ENCODE measurements around the gene SERPINE1. TPM values are rescaled to one million over a fixed set of nuclear protein-coding genes. Genes with fewer than 3 reads are reported as not detected.
"Not testable (repeated sequence)": the region's sequence is repeated elsewhere in the genome, so short reads cannot be mapped to it uniquely, and the experiment has no call there.

The SERPINE1 gene
- total RNA-seq, 1 donor from 2014 or later, result 27.5 TPM

DNA sequence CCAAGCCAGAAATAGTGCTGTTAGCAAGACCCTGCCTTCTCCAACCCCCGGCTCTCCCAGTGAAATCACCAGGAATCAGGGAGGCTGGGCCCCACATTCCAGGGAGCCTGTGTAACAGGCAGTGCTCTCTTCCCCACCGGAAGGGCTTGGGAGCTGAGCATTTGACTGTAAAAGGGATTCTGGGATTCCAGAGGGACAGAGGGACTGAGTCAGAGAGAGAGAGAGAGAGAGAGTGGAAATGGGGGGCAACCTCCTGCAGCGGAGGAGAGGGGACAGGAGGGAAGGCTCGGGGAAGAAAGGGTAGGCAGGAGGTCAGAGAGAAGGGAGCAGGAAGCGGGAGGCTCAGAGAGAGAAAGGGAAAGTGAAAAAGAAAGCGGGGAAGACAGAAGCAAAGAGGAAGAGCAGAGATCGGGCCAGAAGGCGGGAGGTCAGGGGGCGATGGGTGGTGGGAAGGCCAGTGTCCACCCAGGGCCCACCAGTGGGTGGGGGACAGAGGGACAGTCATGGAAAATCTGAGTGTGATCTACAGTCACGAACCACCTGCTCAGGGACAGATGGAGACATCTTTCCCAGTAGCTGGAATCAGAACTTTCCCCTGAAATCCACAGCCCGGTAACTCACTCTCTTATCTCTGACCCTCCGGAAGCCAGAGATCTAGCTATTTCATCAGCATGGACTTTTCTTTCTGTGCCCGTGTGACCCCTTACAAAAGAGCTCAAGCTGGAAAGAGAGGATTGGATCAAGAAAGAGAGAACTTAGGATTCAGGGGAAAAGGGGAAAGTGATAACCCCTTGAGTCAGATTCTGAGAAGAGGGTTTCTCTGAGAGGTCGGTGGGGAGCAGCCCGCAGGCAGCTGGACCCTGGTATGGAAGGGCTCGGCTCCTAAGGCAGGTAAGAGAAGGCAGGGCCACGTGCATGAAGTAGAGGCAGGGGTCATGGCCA lies 4.6 kb upstream of the SERPINE1 start:
- peak; percentile 68 for DNase-seq (ENCODE audit: low spot score)
- ATAC-seq, result peak; percentile 29

DNA sequence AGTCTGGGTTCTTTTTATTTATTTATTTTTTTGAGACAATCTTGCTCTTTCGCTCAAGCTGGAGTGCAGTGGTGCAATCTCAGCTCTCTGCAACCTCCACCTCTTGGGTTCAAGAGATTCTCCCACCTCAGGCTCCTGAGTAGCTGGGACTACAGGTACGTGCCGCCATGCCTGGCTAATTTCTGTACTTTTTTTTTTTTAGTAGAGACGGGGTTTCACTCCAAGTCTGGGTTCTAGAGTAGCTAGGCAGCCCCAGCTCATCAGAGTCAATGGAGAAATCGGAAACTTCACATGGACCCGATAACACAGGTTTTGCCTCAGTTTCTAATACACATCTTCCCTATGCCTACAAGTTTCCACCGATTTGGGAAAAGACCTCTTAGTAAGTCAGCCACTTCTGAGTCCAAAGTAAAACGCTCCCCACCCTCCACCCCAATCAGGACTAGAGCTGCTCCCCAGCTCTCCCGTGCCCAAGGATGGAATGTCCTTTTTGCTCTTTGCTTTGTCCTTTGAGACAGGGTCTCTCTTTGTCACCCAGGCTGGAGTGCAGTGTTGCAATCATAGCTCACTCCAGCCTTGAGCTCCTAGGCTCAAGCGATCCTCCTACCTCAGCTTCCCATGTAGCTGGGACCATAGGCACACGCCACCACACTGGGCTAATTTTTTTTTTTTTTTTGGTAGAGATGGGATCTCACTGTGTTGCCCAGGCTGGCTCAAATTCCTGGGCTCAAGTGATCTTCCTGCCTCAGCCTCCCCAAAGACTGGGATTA lies 3.8 kb upstream of the SERPINE1 start:
- DNase-seq (ENCODE audit: low spot score) (no peak), ATAC-seq (no peak)

- ATAC-seq, result no peak
- no peak for DNase-seq (ENCODE audit: low spot score)
These were observed 3.2 kb upstream of the SERPINE1 start for GRCh38 chr7:101123703-101124068.

DNA sequence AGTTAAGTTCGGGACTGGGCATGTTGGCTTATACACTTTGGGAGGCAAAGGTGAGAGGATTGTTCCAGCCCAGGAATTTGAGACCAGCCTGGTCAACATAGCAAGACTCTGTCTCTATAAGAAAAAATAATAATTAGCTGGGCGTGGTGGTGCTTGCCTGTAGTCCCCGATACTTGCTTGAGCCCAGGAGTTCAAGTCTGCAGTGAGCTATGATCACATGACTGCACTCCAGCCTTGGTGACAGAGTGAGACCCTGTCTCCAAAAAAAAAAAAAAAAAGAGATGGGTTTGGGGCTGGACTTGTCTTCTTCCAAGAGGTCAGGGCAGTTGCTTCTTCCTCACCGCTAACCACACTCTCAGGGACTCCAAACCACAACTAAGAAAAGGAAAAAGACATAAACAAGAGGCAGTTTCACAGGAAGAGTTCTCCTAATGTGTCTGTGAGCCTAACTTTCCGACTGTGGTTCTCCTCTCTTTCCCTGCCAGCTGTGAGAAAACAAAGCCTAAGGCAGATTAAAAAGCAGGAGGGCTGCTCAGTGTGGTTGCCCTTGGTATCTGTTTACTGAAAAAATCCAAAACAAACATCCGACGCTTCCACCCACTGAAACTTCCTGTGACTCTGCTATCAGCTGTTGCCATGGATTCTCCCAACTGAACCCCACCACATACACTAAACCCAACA lies 2.4 kb upstream of the SERPINE1 start:
- peak; percentile 19 for ATAC-seq
- peak; percentile 59 for DNase-seq (ENCODE audit: low spot score)

GRCh38 chr7:101125989-101126650 lies 784 bp upstream of the SERPINE1 start:
- ATAC-seq (peak; percentile 60), DNase-seq (ENCODE audit: low spot score) (peak; percentile 96)

DNA sequence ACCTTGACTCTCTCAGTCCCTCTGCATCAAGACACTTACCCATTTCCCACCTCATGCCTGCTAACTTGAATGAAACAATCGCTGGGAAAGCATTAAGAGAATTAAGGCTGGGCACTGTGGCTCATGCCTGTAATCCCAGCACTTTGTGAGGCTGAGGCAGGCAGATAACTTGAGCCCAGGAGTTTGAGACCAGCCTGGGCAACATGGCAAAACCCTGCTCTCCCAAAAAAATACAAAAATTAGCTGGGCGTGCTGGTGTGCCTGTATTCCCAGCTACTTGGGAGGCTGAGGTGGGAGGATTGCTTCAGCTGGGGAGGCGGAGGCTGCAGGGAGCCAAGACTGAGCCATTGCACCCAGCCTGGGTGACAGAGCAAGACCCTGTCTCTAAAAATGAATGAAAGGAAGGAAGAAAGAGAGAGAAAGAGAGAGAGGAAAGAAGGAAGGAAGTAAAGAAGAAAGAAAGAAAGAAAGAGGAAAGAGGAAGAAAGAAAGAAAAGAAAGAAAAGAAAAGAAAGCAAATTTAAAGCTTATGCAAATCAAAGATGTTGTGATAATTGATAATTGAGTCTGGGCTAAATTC lies 646 bp downstream of the SERPINE1 start:
- ATAC-seq (peak; percentile 0), DNase-seq (ENCODE audit: low spot score) (no peak)

DNA sequence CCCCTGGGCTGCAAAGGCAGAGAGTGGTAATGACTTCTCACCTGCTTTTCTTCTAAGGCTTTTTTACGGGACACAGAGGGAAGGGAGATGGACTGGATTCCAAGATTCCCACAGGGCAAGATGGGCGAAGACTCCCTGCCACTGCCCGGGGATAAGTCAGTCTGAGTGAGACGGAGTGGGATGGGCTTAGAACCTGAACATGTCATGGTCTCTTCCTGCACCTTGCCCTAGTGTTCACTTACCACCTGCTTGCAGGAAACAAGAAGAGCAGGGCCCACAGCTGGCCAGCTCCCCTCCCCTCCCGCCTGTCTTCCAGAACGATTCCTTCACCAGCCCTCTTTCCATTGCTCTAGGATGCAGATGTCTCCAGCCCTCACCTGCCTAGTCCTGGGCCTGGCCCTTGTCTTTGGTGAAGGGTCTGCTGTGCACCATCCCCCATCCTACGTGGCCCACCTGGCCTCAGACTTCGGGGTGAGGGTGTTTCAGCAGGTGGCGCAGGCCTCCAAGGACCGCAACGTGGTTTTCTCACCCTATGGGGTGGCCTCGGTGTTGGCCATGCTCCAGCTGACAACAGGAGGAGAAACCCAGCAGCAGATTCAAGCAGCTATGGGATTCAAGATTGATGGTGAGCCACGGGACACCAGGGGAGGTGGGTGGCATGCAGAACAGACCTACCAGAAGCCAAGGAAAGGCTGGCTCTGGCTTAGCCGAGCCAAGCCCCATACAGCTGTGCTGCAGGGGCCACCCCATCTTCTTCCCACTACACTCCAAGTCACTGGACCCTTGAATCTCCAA lies 1.3 kb downstream of the SERPINE1 start:
- DNase-seq (ENCODE audit: low spot score) (no peak), ATAC-seq (no peak)

DNA sequence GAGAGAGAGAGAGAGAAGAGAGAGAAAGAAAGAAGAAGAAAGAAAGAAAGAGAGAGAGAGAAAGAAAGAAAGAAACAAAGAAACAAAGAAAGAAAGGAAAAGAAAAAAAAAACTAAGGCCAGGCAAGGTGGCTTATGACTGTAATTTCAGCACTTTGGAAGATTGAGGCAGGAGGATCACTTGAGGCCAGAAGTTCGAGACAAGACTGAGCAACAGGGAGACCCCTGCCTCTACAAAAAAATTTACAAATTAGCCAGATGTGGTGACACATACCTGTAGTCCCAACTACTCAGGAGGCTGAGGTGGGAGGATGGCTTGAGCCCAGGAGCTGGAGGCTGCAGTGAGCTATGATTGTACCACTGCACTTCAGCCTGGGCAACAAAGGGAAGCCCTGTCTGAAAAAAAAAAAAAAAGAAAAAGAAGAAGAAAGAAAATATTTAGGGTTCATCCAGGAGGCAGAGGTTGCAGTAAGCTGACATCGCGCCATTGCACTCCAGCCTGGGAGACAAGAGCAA lies 2.8 kb downstream of the SERPINE1 start:
- no peak for ATAC-seq

GRCh38 chr7:101132626-101133600 lies 6.0 kb downstream of the SERPINE1 start:
- not testable (repeated sequence) for ATAC-seq; DNase-seq (ENCODE audit: low spot score)

More for the DNA sequence above, 2.8 kb downstream of the SERPINE1 start:
- DNase-seq (ENCODE audit: low spot score), result no peak

DNA sequence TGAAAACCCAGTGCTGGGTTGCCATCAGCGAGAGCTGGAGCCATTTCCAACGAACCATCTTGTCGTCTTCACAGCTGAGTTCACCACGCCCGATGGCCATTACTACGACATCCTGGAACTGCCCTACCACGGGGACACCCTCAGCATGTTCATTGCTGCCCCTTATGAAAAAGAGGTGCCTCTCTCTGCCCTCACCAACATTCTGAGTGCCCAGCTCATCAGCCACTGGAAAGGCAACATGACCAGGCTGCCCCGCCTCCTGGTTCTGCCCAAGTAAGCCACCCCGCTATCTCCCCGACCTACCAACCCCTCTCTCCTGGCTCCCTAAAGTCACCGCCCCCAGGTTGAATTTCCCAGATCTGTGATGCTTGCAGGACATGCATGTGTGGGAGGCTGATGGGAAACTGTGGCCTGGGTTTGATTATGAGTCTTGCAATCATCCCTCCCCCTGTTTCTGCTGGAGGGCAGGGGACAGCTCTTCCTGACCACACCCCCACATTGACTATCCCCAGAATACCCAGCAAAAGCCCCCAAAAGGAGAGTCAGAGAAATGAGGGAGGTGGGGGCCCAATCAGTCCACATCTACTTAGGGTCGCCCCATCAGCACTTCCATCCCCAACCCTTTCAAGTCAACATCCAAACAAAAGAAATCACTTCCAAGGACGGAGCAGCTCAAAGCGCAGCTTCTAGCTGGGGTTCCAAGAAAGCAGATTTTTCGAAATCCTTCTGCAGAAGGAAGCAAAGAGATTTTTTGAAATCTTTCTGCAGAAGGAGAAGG lies 6.9 kb downstream of the SERPINE1 start:
- ATAC-seq (no peak), DNase-seq (ENCODE audit: low spot score) (no peak)

- ATAC-seq (no peak), DNase-seq (ENCODE audit: low spot score) (no peak)
These were observed 7.6 kb downstream of the SERPINE1 start for GRCh38 chr7:101134399-101134980.

DNA sequence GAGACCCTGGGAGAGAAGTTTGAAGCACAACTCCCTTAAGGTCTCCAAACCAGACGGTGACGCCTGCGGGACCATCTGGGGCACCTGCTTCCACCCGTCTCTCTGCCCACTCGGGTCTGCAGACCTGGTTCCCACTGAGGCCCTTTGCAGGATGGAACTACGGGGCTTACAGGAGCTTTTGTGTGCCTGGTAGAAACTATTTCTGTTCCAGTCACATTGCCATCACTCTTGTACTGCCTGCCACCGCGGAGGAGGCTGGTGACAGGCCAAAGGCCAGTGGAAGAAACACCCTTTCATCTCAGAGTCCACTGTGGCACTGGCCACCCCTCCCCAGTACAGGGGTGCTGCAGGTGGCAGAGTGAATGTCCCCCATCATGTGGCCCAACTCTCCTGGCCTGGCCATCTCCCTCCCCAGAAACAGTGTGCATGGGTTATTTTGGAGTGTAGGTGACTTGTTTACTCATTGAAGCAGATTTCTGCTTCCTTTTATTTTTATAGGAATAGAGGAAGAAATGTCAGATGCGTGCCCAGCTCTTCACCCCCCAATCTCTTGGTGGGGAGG lies 10.8 kb downstream of the SERPINE1 start:
- DNase-seq (ENCODE audit: low spot score) (no peak), ATAC-seq (peak; percentile 37)

DNA sequence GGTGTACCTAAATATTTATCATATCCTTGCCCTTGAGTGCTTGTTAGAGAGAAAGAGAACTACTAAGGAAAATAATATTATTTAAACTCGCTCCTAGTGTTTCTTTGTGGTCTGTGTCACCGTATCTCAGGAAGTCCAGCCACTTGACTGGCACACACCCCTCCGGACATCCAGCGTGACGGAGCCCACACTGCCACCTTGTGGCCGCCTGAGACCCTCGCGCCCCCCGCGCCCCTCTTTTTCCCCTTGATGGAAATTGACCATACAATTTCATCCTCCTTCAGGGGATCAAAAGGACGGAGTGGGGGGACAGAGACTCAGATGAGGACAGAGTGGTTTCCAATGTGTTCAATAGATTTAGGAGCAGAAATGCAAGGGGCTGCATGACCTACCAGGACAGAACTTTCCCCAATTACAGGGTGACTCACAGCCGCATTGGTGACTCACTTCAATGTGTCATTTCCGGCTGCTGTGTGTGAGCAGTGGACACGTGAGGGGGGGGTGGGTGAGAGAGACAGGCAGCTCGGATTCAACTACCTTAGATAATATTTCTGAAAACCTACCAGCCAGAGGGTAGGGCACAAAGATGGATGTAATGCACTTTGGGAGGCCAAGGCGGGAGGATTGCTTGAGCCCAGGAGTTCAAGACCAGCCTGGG lies 11.4 kb downstream of the SERPINE1 start:
- DNase-seq (ENCODE audit: low spot score), result peak; percentile 55
- ATAC-seq, result peak; percentile 84

GRCh38 chr7:101140339-101140699 lies 13.4 kb downstream of the SERPINE1 start:
- DNase-seq (ENCODE audit: low spot score) (no peak), ATAC-seq (no peak)

DNA sequence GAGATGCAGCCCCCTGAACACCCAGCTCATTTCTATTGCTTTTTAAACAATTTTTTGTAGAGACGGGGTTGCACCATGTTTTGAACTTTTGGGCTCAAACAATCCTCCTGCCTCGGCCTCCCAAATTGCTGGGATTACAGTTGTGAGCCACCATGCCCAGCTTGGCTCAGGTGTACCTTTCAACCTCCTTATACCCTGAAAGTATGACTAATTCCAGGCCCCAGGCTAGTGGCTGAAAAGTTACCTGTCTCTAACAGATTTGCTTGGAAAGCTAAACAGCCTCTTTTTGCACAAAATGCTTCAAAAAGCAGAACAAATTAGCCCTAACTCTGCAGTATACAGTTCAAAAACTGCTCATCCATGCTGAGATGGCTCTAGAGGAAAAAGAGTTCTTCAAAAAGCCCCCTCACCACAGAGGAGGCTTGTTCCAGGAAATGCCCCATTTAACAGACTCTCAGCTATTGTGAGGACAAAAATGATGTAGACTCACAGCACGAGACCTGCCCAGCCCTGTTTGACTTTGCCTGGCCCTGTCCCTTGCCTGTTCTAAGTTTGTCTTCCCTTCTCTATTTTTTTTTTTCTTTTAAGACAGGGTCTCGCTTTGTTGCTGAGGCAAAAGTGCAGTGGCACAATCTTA lies 14.0 kb downstream of the SERPINE1 start:
- ATAC-seq (no peak), DNase-seq (ENCODE audit: low spot score) (no peak)

Measured in left lobe of liver (tissue), 2 donors.